Stimulated activated CD8-positive, alpha-beta memory T cell treated with anti-CD3 and anti-CD28 coated beads, Interleukin-2, amount 100 ng/mL, for 1 hour (primary cell): ENCODE data around the gene CALN1.

Experiments used
- DNase-seq, 2 donors: peaks; one replicate each; pipeline ENCODE4 v3.0.0-alpha.2; 2020; ENCODE audit warnings: low read depth in 2 of 2

The CALN1 gene

GRCh38 chr7:71795410-71795809 is 616.7 kb downstream of the CALN1 start:
- DNase-seq, result no peak

DNA sequence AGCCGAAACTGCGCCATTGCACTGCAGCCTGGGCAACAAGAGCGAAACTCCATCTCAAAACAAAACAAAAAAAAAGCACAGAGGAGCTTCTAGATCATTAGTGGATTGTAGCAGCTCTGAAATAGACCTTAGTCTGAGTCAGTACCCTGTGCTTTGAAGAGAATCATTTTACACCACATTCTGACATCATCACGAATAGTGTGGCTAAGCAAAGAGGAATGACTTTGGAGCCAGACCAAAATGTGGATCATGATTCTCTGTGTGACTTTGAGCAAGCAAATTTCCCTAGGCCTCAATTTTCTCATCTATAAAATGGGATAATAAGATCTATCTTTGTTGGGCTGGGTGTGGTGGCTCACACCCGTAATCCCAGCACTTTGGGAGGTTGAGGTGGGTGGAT is 618.9 kb downstream of the CALN1 start:
- DNase-seq, result no peak

DNA sequence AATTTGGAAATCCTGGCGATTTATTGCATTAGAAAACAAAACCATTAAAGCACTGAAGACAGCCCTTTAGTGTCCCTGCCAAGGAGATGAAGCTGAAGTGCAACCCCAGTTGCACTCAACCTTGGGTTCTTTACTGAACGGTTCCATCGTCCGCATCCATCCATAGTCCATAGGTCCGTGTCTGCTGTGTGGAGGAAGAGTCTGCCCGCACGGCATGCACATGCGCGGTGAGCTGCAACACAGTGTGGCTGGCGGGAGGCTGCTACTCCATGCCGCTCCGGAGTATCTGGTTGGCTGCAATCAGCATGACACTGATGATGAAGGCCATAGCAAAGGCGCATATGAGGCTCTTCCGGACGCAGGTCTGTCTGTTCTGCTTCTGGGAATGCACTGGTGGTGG is 624.6 kb downstream of the CALN1 start:
- DNase-seq, result no peak

GRCh38 chr7:71785216-71785615 is 626.9 kb downstream of the CALN1 start:
- DNase-seq, result no peak

GRCh38 chr7:71784781-71785180 is 627.4 kb downstream of the CALN1 start:
- no peak for DNase-seq

DNA sequence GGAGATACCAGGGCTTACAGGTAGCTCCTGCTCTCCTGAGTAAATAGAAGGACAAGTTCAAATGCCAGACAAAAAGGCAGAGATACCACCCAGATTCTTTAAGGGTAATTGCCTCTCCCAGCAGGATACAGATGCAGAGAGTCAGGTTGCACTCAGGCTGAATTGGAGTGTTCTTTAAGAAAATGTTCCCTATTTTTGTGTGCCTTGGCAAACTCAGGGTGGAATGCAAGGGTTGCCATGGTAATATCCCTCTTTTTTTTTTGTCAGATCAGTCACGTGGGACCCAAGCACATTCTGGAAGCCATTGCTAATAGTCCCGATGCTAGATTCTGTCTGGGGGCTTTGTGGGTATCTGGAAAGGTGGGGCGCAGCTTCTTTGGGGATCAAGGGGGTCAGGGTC is 628.0 kb downstream of the CALN1 start:
- DNase-seq, result no peak

- no peak for DNase-seq
Measured at GRCh38 chr7:71783779-71784178, 628.4 kb downstream of the CALN1 start.

GRCh38 chr7:71782051-71782450 is 630.1 kb downstream of the CALN1 start:
- DNase-seq, result no peak

DNA sequence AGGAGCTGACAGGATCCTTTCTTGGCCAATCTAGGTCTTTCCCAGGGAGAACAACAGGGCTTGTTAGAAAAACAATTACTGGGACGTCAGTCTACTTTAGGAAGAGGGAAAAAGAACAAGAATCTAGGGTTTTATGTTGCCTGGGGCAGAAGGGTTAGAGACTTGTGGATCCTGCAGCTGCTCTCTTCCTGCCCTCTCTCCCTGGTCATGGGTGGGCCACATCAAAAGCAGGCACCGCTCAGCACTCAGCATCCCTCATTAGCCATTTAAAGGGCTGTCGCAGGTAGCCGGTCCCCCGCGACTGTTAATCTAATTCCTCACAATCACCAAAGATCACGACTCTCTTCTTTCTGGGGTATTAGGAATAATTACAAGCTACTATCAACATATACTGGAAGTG is 631.9 kb downstream of the CALN1 start:
- DNase-seq, result no peak

GRCh38 chr7:71777278-71777677 is 634.9 kb downstream of the CALN1 start:
- no peak for DNase-seq

DNA sequence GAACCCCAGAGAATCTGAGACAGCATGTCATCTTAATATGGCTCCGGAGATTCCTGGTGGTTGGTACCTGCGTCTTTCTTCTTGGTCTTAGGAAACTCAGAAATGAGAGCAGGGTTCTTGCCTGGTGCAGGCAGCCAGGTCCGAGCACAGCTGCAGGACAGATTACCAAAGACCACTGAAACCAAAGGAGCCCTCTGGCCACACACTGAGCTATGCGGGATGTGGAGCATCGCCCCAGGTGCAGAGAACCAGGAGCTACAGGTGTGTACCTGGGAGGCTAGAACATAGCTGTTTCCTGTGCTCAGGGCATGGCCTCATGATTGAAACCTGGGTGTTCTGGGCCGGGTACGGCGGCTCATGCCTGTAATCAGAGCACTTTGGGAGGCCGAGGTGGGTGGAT is 635.4 kb downstream of the CALN1 start:
- no peak for DNase-seq

DNA sequence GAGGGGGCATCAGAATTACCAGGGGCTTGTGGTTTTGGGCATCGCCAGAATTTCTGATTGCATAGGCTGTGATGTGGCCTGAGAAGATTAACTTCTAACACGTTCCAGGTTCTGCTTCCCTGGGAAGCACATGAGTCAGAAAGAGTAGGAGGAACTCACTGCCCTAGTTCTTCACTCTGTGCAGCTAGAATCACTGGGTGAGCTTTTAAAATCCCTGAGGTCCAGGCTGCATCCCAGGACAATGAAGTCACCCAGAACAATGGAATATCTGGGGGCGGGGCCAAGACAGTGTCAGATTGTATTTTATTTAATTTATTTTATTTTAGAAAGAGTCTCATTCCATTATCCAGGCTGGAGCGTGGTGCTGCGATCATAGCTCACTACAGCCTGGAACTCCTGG is 636.5 kb downstream of the CALN1 start:
- DNase-seq, result no peak

GRCh38 chr7:71772779-71773178 is 639.4 kb downstream of the CALN1 start:
- DNase-seq, result no peak

GRCh38 chr7:71770269-71770907 is 641.8 kb downstream of the CALN1 start:
- DNase-seq, result no peak

DNA sequence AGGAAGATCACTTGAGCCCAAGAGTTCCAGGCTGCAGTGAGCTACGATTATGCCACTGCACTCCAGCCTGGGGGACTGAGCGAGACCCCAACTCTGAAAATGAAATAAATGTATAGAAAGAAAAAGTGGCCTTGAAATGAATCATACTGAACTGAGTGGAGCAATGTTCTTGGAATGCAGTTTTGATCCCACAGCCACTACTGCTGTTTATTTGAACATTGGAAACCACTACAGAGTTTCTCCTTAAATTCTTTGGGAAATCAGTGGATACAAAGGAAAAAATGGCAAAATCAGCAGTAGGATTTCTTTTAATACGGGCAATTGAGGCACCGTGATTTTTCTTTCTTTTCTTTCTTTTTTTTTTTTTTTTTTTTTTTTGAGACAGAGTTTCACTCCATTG is 642.8 kb downstream of the CALN1 start:
- no peak for DNase-seq

DNA sequence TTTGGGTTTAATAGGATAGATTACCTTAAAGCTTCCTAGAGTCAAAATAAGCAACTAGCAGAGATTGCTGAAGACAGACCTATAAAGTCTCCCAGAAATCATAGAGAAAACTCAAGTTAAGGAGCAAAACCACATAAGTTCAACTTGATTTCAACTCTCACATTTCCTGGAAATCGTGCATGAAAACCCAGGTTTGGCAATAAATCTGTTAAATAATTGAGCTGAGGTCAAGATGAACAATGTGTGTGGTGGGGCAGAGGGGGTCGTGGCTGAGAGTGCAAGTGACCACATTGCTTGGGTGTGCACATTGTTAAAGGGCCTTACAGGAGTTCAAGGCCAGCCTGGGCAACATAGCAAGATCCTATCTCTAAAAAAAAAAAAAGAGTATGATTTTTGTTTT is 643.7 kb downstream of the CALN1 start:
- no peak for DNase-seq

- DNase-seq, result no peak
Measured at GRCh38 chr7:71766016-71766415, 646.1 kb downstream of the CALN1 start.

DNA sequence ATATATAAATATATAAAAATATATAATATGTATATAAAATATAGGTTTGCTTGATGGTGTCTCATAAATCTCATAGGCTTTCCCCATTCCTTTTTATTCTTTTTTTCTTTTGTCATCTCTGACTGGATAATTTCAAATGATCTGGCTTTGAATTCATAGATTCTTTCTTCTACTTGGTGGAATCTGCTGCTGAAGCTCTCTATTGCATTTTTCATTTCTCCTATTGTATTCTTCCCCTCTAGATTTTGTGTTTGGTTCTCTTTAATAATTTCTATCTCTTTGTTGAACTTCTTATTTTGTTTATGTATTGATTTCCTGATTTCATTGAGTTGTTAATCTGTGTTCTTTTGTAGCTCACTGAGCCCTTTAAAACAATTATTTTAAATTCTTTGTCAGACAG is 650.8 kb downstream of the CALN1 start:
- DNase-seq, result no peak

DNA sequence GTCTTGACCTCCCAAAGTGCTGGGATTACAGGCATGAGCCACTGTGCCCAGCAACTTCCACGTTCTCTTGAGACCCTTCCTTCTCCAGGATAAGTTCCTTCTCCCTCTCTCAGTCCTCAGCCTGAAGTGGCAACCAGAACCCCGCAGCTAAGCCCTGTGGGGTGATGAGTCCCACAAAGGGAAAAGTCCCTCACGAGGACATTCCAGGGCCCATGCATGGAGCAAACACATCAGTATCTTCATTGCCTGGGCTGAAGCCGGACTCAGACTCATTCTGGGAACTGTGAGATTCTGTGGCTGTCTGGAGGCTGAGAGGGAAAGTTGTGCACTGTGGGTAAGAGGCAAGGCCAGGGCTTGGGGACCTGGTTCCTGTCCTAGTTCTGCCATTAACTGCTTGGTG is 657.3 kb downstream of the CALN1 start:
- DNase-seq, result no peak

DNA sequence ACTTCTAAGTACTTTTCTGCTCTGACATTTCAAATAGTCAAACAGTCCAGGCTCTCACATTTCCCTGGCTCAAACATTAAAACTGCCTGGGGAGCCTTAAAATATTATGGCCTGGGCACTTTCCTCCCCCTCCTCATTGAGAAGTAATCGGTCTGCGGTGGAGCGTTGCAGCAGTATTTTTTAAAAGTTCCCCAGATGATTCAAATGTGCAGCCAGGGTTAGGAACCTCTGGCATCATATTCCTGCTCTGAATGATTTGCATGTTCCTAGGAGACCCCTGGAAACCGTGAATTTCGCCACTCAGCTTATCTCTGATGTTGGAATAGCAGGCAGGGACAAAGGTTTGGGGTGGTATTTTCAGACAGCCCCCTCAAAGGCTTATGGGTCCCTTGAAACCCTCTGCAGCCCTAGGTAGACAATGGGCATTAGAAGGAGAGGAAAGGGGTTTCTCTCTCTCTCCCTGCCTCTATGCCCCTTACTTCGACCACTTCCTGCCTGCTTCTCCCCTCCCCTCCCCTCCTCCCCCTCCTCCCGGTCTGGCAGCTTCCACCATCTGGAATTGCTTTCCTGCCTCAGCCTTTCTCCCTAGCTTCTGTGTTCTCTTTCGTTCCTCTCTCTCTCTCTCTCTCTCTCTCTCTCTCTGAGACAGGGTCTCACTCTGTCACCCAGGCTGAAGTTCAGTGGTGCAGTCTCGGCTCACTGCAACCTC is 658.0 kb downstream of the CALN1 start:
- DNase-seq, result no peak

- DNase-seq, result no peak
Measured at GRCh38 chr7:71753236-71753635, 658.9 kb downstream of the CALN1 start.

DNA sequence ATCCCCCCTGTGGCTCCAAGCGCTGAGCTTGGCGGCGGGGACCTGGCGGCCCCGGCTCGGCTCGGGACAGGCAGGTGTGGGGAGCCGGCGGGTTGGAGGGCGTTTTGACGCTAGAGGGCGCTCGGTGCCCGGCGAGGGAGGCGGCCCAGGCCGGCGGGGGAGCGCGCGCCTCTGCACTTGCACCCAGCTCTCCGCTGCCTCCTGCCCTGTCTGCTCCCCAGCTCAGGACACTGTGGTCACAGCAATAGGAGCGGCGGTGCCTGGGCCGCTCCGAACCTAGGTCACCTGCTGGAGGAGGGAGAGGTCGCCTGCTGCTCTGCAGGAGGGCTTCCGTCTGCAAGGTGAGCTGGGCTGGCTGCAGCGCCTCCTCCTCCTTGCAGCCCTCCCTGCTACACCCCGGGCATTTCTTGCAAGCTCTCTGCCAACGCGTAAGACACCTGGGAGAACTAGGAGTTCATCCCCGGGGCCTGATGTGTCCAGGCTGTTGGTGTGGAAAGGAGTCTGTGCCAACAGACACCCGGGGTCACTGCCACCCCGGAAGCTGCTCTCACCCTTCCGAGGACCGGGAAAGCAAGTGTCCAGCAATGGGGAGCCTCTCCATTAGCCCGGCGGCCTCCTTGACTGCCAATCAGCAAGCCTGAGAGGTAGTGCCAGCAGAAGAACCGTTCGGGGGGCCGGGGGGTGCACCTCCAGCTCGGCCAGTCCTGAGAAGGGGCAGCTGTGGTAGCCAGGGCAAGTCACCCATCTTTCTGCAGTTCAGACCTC is 659.8 kb downstream of the CALN1 start:
- DNase-seq, result no peak

GRCh38 chr7:71750290-71750689 is 661.8 kb downstream of the CALN1 start:
- DNase-seq, result no peak
